ENCODE results near the gene KIAA1755.

KIAA1755 gene

GRCh38 chr20:38167851-38168760, 92.4 kb downstream of the KIAA1755 start:
- TF ChIP-seq ZFX (IDR thresholded peaks at IDR 0.05; ENCODE audit: borderline replicate concordance), result no peak
- no peak for TF ChIP-seq CTCF (IDR thresholded peaks at IDR 0.05)
- H3K27ac ChIP-seq, result no peak overlapping the region

- TF ChIP-seq ZFX (IDR thresholded peaks at IDR 0.05; ENCODE audit: borderline replicate concordance) (no peak), CTCF (IDR thresholded peaks at IDR 0.05) (no peak)
These were observed 93.1 kb downstream of the KIAA1755 start for GRCh38 chr20:38167328-38167850.

GRCh38 chr20:38166703-38167233, 93.8 kb downstream of the KIAA1755 start:
- no peak overlapping the region for H3K27ac ChIP-seq
- TF ChIP-seq ZFX (IDR thresholded peaks at IDR 0.05; ENCODE audit: borderline replicate concordance), result no peak
- TF ChIP-seq CTCF (IDR thresholded peaks at IDR 0.05), result no peak

More at GRCh38 chr20:38167328-38167850, 93.1 kb downstream of the KIAA1755 start:
- H3K27ac ChIP-seq, result no peak overlapping the region

- no peak overlapping the region for H3K27ac ChIP-seq
These were observed 94.4 kb downstream of the KIAA1755 start for GRCh38 chr20:38165966-38166702.

GRCh38 chr20:38165089-38165965, 95.2 kb downstream of the KIAA1755 start, which contains the start of gene TGM2:
Gene TGM2 (minus strand): TSS chr20:38165270. CDS start chr20:38165198, 72 bp downstream.
- peak; percentile 91 for TF ChIP-seq CTCF (IDR thresholded peaks at IDR 0.05)
- no peak for TF ChIP-seq ZFX (IDR thresholded peaks at IDR 0.05; ENCODE audit: borderline replicate concordance)
- H3K27ac ChIP-seq, result no peak within 1 kb of the TSS

More at GRCh38 chr20:38165966-38166702, 94.4 kb downstream of the KIAA1755 start:
- TF ChIP-seq ZFX (IDR thresholded peaks at IDR 0.05; ENCODE audit: borderline replicate concordance) (no peak), CTCF (IDR thresholded peaks at IDR 0.05) (no peak)

- no peak overlapping the region for H3K27ac ChIP-seq
- TF ChIP-seq ZFX (IDR thresholded peaks at IDR 0.05; ENCODE audit: borderline replicate concordance), result no peak
- TF ChIP-seq CTCF (IDR thresholded peaks at IDR 0.05), result no peak
These were observed 95.9 kb downstream of the KIAA1755 start for GRCh38 chr20:38164624-38165088.
